Cardiac septum (tissue), 1 donor: ENCODE results near the gene COX7A2. TPM values are rescaled to one million over a fixed set of nuclear protein-coding genes. Genes with fewer than 3 reads are reported as not detected.

Source experiments
- DNase-seq: peaks from one replicate; pipeline ENCODE4 v3.0.0-alpha.2; 2020; ENCODE audit warnings: low spot score
- intact Hi-C: fragments of 100-400 bp; cut with DNase I; formaldehyde crosslinking; loops from one replicate; pipeline ENCODE4 v1.14.0; 2022
- total RNA-seq: library from RNA; stranded (reverse); fragmentation: NEBNext Ultra II Directional; extraction: Animal tissue kit (Norgen Biotek cat#: 25700); gene quantifications from one replicate; pipeline ENCODE4 v1.2.1, GENCODE V29; 2021
- donor health status: DM: no; HTN: no; CAD: no.

The COX7A2 gene
- total RNA-seq, 1 donor from 2014 or later = 890 TPM

- DNase-seq = no peak
- intact Hi-C loops = no loop called here
Measured at GRCh38 chr6:75230484-75231325, 12.9 kb downstream of the COX7A2 start.

- intact Hi-C loops = no loop called here
Measured at GRCh38 chr6:75224303-75224926, 19.2 kb downstream of the COX7A2 start.

GRCh38 chr6:75223428-75223827 is 20.2 kb downstream of the COX7A2 start:
- intact Hi-C loops = no loop called here

More at GRCh38 chr6:75224303-75224926, 19.2 kb downstream of the COX7A2 start:
- DNase-seq = no peak

GRCh38 chr6:75222261-75222660 is 21.3 kb downstream of the COX7A2 start:
- intact Hi-C loops = no loop called here
- no peak for DNase-seq

More at GRCh38 chr6:75223428-75223827, 20.2 kb downstream of the COX7A2 start:
- no peak for DNase-seq

- no peak for DNase-seq
- intact Hi-C loops = no loop called here
Measured at GRCh38 chr6:75221116-75221515, 22.5 kb downstream of the COX7A2 start.

DNA sequence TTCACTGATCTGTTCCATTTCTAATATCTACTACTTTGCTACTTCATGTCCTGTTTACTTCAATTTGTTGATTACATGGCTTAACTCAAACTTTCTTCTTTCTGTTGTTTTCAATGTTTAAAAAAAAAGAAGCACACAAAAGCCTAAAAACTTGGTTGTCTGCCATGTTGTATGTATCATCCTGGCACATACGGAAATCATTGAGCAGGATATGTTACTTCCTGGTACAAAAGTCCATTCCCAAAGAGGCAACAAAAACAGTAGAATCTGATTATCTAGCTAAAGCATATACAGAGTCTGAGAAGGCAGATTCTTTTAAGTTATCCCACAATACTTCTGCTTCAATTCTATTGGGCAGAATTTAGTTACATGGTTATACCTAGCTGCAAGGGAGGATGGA is 23.2 kb downstream of the COX7A2 start:
- DNase-seq = no peak
- intact Hi-C loops = no loop called here

GRCh38 chr6:75219263-75219662 is 24.3 kb downstream of the COX7A2 start:
- intact Hi-C loops = no loop called here
- no peak for DNase-seq

- DNase-seq = no peak
- intact Hi-C loops = no loop called here
Measured at GRCh38 chr6:75217193-75217592, 26.4 kb downstream of the COX7A2 start.

GRCh38 chr6:75215291-75215690 is 28.3 kb downstream of the COX7A2 start:
- DNase-seq = no peak
- intact Hi-C loops = no loop called here

- no peak for DNase-seq
Measured at GRCh38 chr6:75213732-75214131, 29.9 kb downstream of the COX7A2 start.

GRCh38 chr6:75213112-75213511 is 30.5 kb downstream of the COX7A2 start:
- DNase-seq = no peak
- intact Hi-C loops = loop anchor here (5.0 kb wide), 1 partner anchor 1541 kb away; no protein-coding TSS in a partner anchor

More at GRCh38 chr6:75213732-75214131, 29.9 kb downstream of the COX7A2 start:
- intact Hi-C loops = loop anchor here (5.0 kb wide), 1 partner anchor 1541 kb away; no protein-coding TSS in a partner anchor

DNA sequence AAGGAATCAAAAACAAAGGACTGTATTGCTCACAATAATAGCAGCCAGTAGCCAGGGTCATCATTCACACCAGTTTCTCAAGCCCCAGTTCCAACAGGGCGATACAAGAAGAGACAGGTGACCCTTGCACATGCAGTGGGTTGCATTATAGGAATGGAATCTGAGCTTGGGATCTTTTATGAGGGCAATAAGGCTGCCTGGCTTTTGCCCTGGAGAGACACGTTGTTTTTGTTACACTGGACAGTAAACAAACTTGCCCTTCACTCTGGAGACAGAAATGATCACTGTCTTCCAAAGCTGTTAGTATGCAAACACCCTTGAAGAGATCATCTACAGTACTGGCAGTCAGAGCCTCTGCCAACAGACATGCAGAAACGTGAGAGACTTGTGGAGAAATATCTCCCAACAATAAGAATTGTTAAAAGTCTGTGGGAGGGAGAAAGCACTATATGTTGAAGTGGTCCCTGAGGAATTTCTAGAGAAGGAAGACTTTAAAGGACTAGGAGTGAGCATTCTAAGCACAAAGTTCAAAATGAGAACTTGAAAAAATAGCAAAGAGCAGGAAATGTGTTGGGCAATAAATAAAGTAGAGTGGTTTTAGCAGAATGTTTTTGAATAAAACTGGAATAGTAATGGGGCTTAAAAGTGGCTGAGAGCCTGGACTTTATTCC is 31.5 kb downstream of the COX7A2 start:
- no peak for DNase-seq
- intact Hi-C loops = loop anchor here (2.0 to 5.0 kb wide), 2 partner anchors 1473 to 1540 kb away; no protein-coding TSS in a partner anchor

DNA sequence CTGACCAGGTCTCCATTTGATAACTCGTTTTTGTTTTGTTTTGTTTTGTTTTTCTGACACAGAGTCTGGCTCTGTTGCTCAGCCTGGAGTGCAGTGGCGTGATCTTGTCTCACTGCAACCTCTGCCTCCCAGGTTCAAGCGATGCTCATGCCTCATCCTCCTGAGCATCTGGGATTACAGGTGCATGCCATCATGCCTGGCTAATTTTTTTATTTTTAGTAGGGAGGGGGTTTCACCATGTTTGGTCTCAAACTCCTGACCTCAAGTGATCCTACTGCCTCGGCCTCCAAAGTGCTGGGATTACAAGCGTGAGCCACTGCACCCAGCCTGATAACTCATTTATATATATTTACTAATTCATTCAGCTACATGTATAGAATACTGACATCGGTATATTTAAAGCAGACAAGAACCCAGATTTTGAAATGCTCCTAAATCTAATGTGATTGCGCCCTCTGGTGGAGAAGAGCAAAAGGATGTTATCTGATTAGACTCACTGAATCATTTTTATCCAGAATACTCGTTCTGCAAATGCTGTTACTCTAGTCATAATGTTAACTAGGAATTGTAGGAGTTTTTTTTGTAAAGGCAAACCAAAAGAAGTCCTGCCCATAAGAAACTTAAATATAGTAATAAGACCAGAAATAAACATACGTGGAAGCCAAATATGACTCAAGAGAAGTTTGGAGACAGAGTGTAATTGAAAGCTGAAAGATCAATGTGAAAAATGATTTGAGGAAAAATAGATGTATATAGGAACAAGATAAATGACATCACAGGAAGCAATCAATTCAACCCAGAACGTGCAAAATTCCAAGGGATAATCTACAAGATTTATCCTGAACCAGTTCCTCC is 32.5 kb downstream of the COX7A2 start:
- no peak for DNase-seq
- intact Hi-C loops = loop anchor here (2.0 to 5.0 kb wide), 2 partner anchors 1472 to 1539 kb away; no protein-coding TSS in a partner anchor

DNA sequence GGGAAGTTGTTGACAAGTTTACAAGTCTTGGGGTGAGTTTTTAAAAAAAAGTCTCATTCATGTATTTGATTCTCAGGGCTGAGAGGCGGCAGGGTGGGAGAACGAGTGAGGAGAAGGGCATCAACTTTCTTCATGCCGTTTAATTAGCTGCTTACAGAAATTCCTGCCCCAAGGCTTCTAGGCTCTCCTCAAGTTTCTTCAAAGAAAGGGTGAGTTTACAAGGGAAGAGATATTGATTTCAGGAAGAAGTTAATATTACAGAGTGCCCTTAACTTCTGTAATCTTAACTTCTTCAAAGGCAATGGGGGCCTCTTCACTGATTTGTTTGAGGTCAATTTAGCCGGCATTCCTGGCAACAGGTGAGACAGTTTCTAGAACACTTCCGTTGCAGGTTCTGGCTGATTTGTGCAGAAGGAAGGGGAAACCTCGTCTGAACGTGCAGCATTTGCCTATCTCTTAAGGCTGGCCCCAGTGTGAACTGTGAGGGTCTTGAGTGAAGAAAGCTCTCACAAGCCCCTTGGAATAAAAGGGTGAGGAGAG is 34.3 kb downstream of the COX7A2 start:
- intact Hi-C loops = loop anchor here (5.0 to 10.0 kb wide), 9 partner anchors 384 to 1352 kb away; no protein-coding TSS in a partner anchor

GRCh38 chr6:75208298-75209183 is 35.1 kb downstream of the COX7A2 start:
- intact Hi-C loops = loop anchor here (5.0 to 10.0 kb wide), 9 partner anchors 384 to 1351 kb away; no protein-coding TSS in a partner anchor
- DNase-seq = peak; percentile 91

More for the DNA sequence above, 34.3 kb downstream of the COX7A2 start:
- no peak for DNase-seq

DNA sequence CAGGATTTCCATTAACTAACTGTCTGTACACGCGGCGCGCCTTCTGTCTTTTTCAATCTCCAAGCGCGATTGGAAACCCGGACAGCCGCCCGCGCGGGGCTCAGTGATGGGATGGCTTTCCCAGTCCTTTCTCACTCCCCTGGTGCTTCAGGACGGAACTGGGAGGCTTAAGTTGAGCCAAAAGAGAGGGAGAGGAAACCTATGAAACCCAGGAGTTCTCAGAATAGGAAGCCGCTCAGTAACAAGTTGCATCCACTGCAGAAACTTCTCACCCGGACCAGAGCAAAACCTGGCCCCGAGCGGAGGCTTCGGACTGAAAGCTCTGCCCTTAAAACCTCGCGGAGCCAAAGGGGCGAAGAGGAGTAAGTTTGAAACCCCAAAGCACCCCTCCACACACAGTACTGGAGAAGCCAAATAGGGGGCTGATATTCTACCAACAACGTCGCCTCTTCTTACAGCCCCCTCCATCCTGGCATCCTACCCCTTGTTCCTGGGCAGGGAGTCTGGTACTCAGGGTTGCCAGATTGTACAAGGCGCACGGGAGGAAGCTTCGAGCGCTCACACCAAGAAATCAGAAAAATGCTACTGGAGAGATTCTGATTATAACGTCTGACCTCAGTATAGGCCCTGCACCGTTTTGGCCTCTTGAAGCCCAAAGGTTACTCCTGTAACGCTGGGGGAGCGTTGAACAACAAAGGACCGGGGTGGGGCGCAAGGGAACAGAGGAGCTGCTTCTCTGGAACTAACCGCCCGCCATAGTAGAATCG is 36.8 kb downstream of the COX7A2 start:
- intact Hi-C loops = loop anchor here (5.0 to 10.0 kb wide), 9 partner anchors 382 to 1349 kb away; no protein-coding TSS in a partner anchor
- no peak for DNase-seq
